Gastrocnemius medialis (tissue), 4 donors: ENCODE data around the gene DEFB124.

ENCODE experiments used
- POLR2A ChIP-seq, 2 donors: fragments of 450-650 bp; IDR thresholded peaks; one replicate each; pipeline ENCODE4 v1.6.1; 2017; ENCODE audit warnings: antibody characterized with exemption in 2 of 2, mild to moderate bottlenecking in 2 of 2, moderate library complexity in 2 of 2
- TF ChIP-seq, protein P1 (sequence below), 5 experiments: fragments of 450-650 bp in 3 of 5; fragments of 200-600 bp in 2 of 5; sonication (generic) in 2 of 5; IDR thresholded peaks in 4 of 5; conservative IDR thresholded peaks in 1 of 5; 1 replicate in 4 of 5; 2 replicates in 1 of 5; pipeline ENCODE4 v1.5.1; 2016 to 2019; ENCODE audit warnings: antibody characterized with exemption in 5 of 5, mild to moderate bottlenecking in 3 of 5, moderate library complexity in 3 of 5

- TF ChIP-seq, protein P1, sequence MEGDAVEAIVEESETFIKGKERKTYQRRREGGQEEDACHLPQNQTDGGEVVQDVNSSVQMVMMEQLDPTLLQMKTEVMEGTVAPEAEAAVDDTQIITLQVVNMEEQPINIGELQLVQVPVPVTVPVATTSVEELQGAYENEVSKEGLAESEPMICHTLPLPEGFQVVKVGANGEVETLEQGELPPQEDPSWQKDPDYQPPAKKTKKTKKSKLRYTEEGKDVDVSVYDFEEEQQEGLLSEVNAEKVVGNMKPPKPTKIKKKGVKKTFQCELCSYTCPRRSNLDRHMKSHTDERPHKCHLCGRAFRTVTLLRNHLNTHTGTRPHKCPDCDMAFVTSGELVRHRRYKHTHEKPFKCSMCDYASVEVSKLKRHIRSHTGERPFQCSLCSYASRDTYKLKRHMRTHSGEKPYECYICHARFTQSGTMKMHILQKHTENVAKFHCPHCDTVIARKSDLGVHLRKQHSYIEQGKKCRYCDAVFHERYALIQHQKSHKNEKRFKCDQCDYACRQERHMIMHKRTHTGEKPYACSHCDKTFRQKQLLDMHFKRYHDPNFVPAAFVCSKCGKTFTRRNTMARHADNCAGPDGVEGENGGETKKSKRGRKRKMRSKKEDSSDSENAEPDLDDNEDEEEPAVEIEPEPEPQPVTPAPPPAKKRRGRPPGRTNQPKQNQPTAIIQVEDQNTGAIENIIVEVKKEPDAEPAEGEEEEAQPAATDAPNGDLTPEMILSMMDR (IDR thresholded peaks at IDR 0.05 in 4 of 5, conservative IDR thresholded peaks at IDR 0.05 in 1 of 5) = no peak
- TF ChIP-seq POLR2A (IDR thresholded peaks at IDR 0.05) = no peak
Observed at GRCh38 chr20:31473331-31474096, 1.4 kb downstream of the DEFB124 start.
